ENCODE data around the gene TMA7B.

Gene TMA7B

DNA sequence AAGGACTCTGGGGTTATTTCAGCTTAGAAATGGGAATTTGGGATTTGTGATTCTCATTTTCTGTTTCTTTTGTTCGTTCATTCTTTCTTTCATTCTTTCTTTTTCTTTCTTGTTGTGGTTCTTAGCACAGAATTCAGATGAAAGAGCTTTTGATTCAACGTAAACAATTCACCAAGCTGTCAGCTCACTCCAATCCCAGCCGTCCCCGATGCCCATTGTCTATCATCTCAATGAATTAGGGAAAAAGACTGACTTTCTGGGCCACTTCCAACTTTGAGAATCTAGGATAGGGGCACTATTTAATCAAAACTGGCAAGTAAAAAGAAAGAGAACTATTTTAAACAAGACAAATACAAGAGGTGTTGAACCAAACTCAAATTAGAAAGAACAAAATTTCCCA is 25.1 kb upstream of the TMA7B start:
- no peaks in the 10 kb centered on the region for H3K36me3 ChIP-seq (ENCODE audit: control insufficient read depth, insufficient read depth, low read length)
- no peak overlapping the region for H3K4me3 ChIP-seq (ENCODE audit: low read length)
- no peak overlapping the region for H2AK5ac ChIP-seq (ENCODE audit: low read length)
- no peak overlapping the region for H3K9ac ChIP-seq (ENCODE audit: low read length)
- DNase-seq = no peak
- no peak overlapping the region for H4K5ac ChIP-seq (ENCODE audit: low read length)
- no peak overlapping the region for H4K8ac ChIP-seq (ENCODE audit: low read depth, low read length)
- no peak overlapping the region for H3K18ac ChIP-seq (ENCODE audit: low read length)
- H3K79me2 ChIP-seq (ENCODE audit: control insufficient read depth, insufficient read depth, low read length) = no peaks in the 10 kb centered on the region
- H3K27ac ChIP-seq (ENCODE audit: low read depth, low read length) = no peak overlapping the region
- no peak overlapping the region for H2BK5ac ChIP-seq (ENCODE audit: low read length)
- H3K56ac ChIP-seq (ENCODE audit: low read length) = no peak overlapping the region
- no peak overlapping the region for H2BK15ac ChIP-seq (replicated peaks; ENCODE audit: low read depth)
- H3K4me2 ChIP-seq (ENCODE audit: low read length) = no peak overlapping the region
- no peak overlapping the region for H2BK120ac ChIP-seq (ENCODE audit: low read depth, low read length)
- H3K4ac ChIP-seq (ENCODE audit: low read depth, low read length) = no peak overlapping the region
- H3K23ac ChIP-seq (ENCODE audit: low read length) = no peak overlapping the region
- H3K27me3 ChIP-seq (ENCODE audit: insufficient read depth, low read length, poor library complexity) = no peaks in the 10 kb centered on the region
- H3K79me1 ChIP-seq (ENCODE audit: low read length) = no peaks in the 10 kb centered on the region
- H3K4me1 ChIP-seq (ENCODE audit: control insufficient read depth, low read depth, low read length) = no peaks in the 10 kb centered on the region
- no CpG with 5 or more reads among the region's 4 CpGs for WGBS (ENCODE audit: extremely low coverage, insufficient coverage, low lambda C conversion rate)

DNA sequence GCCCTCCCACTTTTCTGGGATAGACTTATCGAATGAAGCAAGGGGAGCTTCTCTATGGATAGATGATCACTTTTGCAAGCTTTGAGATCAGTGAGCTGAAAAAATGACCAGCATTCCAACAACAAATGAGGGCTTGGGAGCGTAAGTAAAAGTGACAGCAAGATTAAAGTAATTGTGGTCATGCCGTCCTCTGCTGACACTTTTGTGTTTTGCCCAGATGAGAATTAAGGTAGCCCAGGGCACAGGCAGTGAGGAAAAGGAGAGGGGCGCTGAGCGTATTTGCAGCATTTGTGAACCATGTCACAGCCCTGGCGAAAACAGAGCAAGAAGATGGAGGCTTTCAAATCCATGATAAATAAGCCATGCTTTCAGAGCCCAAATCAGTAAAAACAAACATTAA is 24.6 kb upstream of the TMA7B start:
- H2BK5ac ChIP-seq (ENCODE audit: low read length) = no peak overlapping the region
- H3K36me3 ChIP-seq (ENCODE audit: control insufficient read depth, insufficient read depth, low read length) = no peaks in the 10 kb centered on the region
- DNase-seq = no peak
- H2BK15ac ChIP-seq (replicated peaks; ENCODE audit: low read depth) = no peak overlapping the region
- no peak overlapping the region for H4K5ac ChIP-seq (ENCODE audit: low read length)
- H2BK120ac ChIP-seq (ENCODE audit: low read depth, low read length) = no peak overlapping the region
- no peak overlapping the region for H3K18ac ChIP-seq (ENCODE audit: low read length)
- H2AK5ac ChIP-seq (ENCODE audit: low read length) = no peak overlapping the region
- H3K4me2 ChIP-seq (ENCODE audit: low read length) = no peak overlapping the region
- H3K79me2 ChIP-seq (ENCODE audit: control insufficient read depth, insufficient read depth, low read length) = no peaks in the 10 kb centered on the region
- no peaks in the 10 kb centered on the region for H3K4me1 ChIP-seq (ENCODE audit: control insufficient read depth, low read depth, low read length)
- H4K8ac ChIP-seq (ENCODE audit: low read depth, low read length) = no peak overlapping the region
- no CpG with 5 or more reads among the region's 6 CpGs for WGBS (ENCODE audit: extremely low coverage, insufficient coverage, low lambda C conversion rate)
- H3K4ac ChIP-seq (ENCODE audit: low read depth, low read length) = no peak overlapping the region
- no peak overlapping the region for H3K4me3 ChIP-seq (ENCODE audit: low read length)
- H3K9ac ChIP-seq (ENCODE audit: low read length) = no peak overlapping the region
- no peaks in the 10 kb centered on the region for H3K79me1 ChIP-seq (ENCODE audit: low read length)
- H3K27ac ChIP-seq (ENCODE audit: low read depth, low read length) = no peak overlapping the region
- no peak overlapping the region for H3K56ac ChIP-seq (ENCODE audit: low read length)
- H3K23ac ChIP-seq (ENCODE audit: low read length) = no peak overlapping the region
- H3K27me3 ChIP-seq (ENCODE audit: insufficient read depth, low read length, poor library complexity) = no peaks in the 10 kb centered on the region

- Histone ChIP-seq H3K27ac (ENCODE audit: low read depth, low read length) (no peak overlapping the region), H3K36me3 (ENCODE audit: control insufficient read depth, insufficient read depth, low read length) (no peaks in the 10 kb centered on the region), H4K8ac (ENCODE audit: low read depth, low read length) (no peak overlapping the region), H3K4me2 (ENCODE audit: low read length) (no peak overlapping the region), H3K27me3 (ENCODE audit: insufficient read depth, low read length, poor library complexity) (no peaks in the 10 kb centered on the region), H3K56ac (ENCODE audit: low read length) (no peak overlapping the region), H2BK15ac (replicated peaks; ENCODE audit: low read depth) (no peak overlapping the region), H3K4me3 (ENCODE audit: low read length) (no peak overlapping the region), H3K4me1 (ENCODE audit: control insufficient read depth, low read depth, low read length) (no peaks in the 10 kb centered on the region), H3K79me2 (ENCODE audit: control insufficient read depth, insufficient read depth, low read length) (no peaks in the 10 kb centered on the region), H3K18ac (ENCODE audit: low read length) (no peak overlapping the region), H2BK120ac (ENCODE audit: low read depth, low read length) (no peak overlapping the region), H4K5ac (ENCODE audit: low read length) (no peak overlapping the region), H3K79me1 (ENCODE audit: low read length) (no peaks in the 10 kb centered on the region), H2AK5ac (ENCODE audit: low read length) (no peak overlapping the region), H2BK5ac (ENCODE audit: low read length) (no peak overlapping the region), H3K9ac (ENCODE audit: low read length) (no peak overlapping the region), H3K23ac (ENCODE audit: low read length) (no peak overlapping the region), H3K4ac (ENCODE audit: low read depth, low read length) (no peak overlapping the region)
- WGBS (ENCODE audit: extremely low coverage, insufficient coverage, low lambda C conversion rate) = no CpG with 5 or more reads among the region's 6 CpGs
- DNase-seq = no peak
Measured at GRCh38 chr22:39936523-39937145, 23.6 kb upstream of the TMA7B start.

GRCh38 chr22:39937906-39938305 is 22.3 kb upstream of the TMA7B start:
- Histone ChIP-seq H3K56ac (ENCODE audit: low read length) (no peak overlapping the region), H3K79me2 (ENCODE audit: control insufficient read depth, insufficient read depth, low read length) (no peaks in the 10 kb centered on the region), H2BK120ac (ENCODE audit: low read depth, low read length) (no peak overlapping the region), H4K8ac (ENCODE audit: low read depth, low read length) (no peak overlapping the region), H3K79me1 (ENCODE audit: low read length) (no peaks in the 10 kb centered on the region), H3K27me3 (ENCODE audit: insufficient read depth, low read length, poor library complexity) (no peaks in the 10 kb centered on the region), H3K9ac (ENCODE audit: low read length) (no peak overlapping the region), H3K4me2 (ENCODE audit: low read length) (no peak overlapping the region), H2AK5ac (ENCODE audit: low read length) (no peak overlapping the region), H3K4me1 (ENCODE audit: control insufficient read depth, low read depth, low read length) (no peaks in the 10 kb centered on the region), H3K27ac (ENCODE audit: low read depth, low read length) (no peak overlapping the region), H2BK15ac (replicated peaks; ENCODE audit: low read depth) (no peak overlapping the region), H3K23ac (ENCODE audit: low read length) (no peak overlapping the region), H3K18ac (ENCODE audit: low read length) (no peak overlapping the region), H3K4me3 (ENCODE audit: low read length) (no peak overlapping the region), H3K4ac (ENCODE audit: low read depth, low read length) (no peak overlapping the region), H4K5ac (ENCODE audit: low read length) (no peak overlapping the region), H3K36me3 (ENCODE audit: control insufficient read depth, insufficient read depth, low read length) (no peaks in the 10 kb centered on the region), H2BK5ac (ENCODE audit: low read length) (no peak overlapping the region)
- no CpG with 5 or more reads among the region's 3 CpGs for WGBS (ENCODE audit: extremely low coverage, insufficient coverage, low lambda C conversion rate)
- DNase-seq = no peak

GRCh38 chr22:39938509-39939111 is 21.6 kb upstream of the TMA7B start:
- no peak overlapping the region for H3K4me3 ChIP-seq (ENCODE audit: low read length)
- WGBS (ENCODE audit: extremely low coverage, insufficient coverage, low lambda C conversion rate) = no CpG with 5 or more reads among the region's 14 CpGs
- H2BK5ac ChIP-seq (ENCODE audit: low read length) = no peak overlapping the region
- no peak overlapping the region for H3K4ac ChIP-seq (ENCODE audit: low read depth, low read length)
- no peak overlapping the region for H3K9ac ChIP-seq (ENCODE audit: low read length)
- H3K4me2 ChIP-seq (ENCODE audit: low read length) = no peak overlapping the region
- no peak overlapping the region for H2BK15ac ChIP-seq (replicated peaks; ENCODE audit: low read depth)
- no peak overlapping the region for H4K8ac ChIP-seq (ENCODE audit: low read depth, low read length)
- no peak for DNase-seq
- H3K56ac ChIP-seq (ENCODE audit: low read length) = no peak overlapping the region
- no peak overlapping the region for H3K23ac ChIP-seq (ENCODE audit: low read length)
- no peak overlapping the region for H2AK5ac ChIP-seq (ENCODE audit: low read length)
- no peak overlapping the region for H4K5ac ChIP-seq (ENCODE audit: low read length)
- no peaks in the 10 kb centered on the region for H3K79me2 ChIP-seq (ENCODE audit: control insufficient read depth, insufficient read depth, low read length)
- no peak overlapping the region for H3K27ac ChIP-seq (ENCODE audit: low read depth, low read length)
- no peak overlapping the region for H2BK120ac ChIP-seq (ENCODE audit: low read depth, low read length)
- H3K36me3 ChIP-seq (ENCODE audit: control insufficient read depth, insufficient read depth, low read length) = no peaks in the 10 kb centered on the region
- no peak overlapping the region for H3K18ac ChIP-seq (ENCODE audit: low read length)
- H3K27me3 ChIP-seq (ENCODE audit: insufficient read depth, low read length, poor library complexity) = no peaks in the 10 kb centered on the region
- H3K4me1 ChIP-seq (ENCODE audit: control insufficient read depth, low read depth, low read length) = peaks cover 2% of the 10 kb centered on the region
- no peaks in the 10 kb centered on the region for H3K79me1 ChIP-seq (ENCODE audit: low read length)

DNA sequence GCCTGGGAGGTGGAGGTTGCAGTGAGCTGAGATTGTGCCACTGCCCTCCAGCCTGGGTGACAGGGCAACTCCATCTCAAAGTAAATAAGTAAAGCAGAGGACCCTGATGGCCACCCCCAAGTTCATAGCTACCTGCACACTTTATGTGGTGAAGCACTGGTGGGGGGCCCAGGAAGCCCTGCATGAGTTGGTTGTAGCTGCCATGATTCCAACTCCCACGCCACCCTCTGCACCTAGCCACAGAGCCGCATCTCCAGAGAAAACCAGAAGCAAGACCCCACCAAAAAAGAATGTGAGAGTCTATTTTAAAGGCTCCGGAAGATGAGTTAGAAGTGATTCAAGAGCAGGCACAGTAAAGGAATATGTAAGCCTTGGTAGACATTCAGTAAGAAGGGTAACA is 20.4 kb upstream of the TMA7B start:
- H3K18ac ChIP-seq (ENCODE audit: low read length) = no peak overlapping the region
- no peak overlapping the region for H2BK120ac ChIP-seq (ENCODE audit: low read depth, low read length)
- WGBS (ENCODE audit: extremely low coverage, insufficient coverage, low lambda C conversion rate) = no CpG with 5 or more reads among the region's 3 CpGs
- no peak overlapping the region for H3K4ac ChIP-seq (ENCODE audit: low read depth, low read length)
- H3K79me1 ChIP-seq (ENCODE audit: low read length) = no peaks in the 10 kb centered on the region
- H3K36me3 ChIP-seq (ENCODE audit: control insufficient read depth, insufficient read depth, low read length) = no peaks in the 10 kb centered on the region
- no peak overlapping the region for H2AK5ac ChIP-seq (ENCODE audit: low read length)
- no peak overlapping the region for H3K4me3 ChIP-seq (ENCODE audit: low read length)
- H3K56ac ChIP-seq (ENCODE audit: low read length) = no peak overlapping the region
- H4K5ac ChIP-seq (ENCODE audit: low read length) = no peak overlapping the region
- no peaks in the 10 kb centered on the region for H3K27me3 ChIP-seq (ENCODE audit: insufficient read depth, low read length, poor library complexity)
- peaks cover 5% of the 10 kb centered on the region for H3K4me1 ChIP-seq (ENCODE audit: control insufficient read depth, low read depth, low read length)
- no peak overlapping the region for H3K9ac ChIP-seq (ENCODE audit: low read length)
- no peak overlapping the region for H2BK15ac ChIP-seq (replicated peaks; ENCODE audit: low read depth)
- H2BK5ac ChIP-seq (ENCODE audit: low read length) = no peak overlapping the region
- H3K23ac ChIP-seq (ENCODE audit: low read length) = no peak overlapping the region
- no peaks in the 10 kb centered on the region for H3K79me2 ChIP-seq (ENCODE audit: control insufficient read depth, insufficient read depth, low read length)
- H3K27ac ChIP-seq (ENCODE audit: low read depth, low read length) = no peak overlapping the region
- H4K8ac ChIP-seq (ENCODE audit: low read depth, low read length) = no peak overlapping the region
- no peak overlapping the region for H3K4me2 ChIP-seq (ENCODE audit: low read length)
- no peak for DNase-seq
